Neural cell (in vitro differentiated cells): ENCODE data around the gene TLR9. TPM values are rescaled to one million over a fixed set of nuclear protein-coding genes. Genes with fewer than 3 reads are reported as not detected.

Source experiments
- H2AFZ ChIP-seq: fragments of 200-600, 300-800 bp; sonication (generic), shearing (Covaris generic); 2 replicates; pipeline ENCODE4 v1.6.0; 2014; ENCODE audit warnings: low read depth, mild to moderate bottlenecking, antibody characterized with exemption, low read length, moderate library complexity
- H3F3A ChIP-seq: fragments of 200-600 bp; shearing (Covaris generic); 2 replicates; pipeline ENCODE4 v1.6.1; 2016; ENCODE audit warnings: mild to moderate bottlenecking, moderate library complexity, mixed read lengths, antibody characterized with exemption, low read length; ENCODE audit not compliant: insufficient read depth, poor library complexity, severe bottlenecking
- H3K27ac ChIP-seq: fragments of 200-600, 300-800 bp; sonication (generic), shearing (Covaris generic); 2 replicates; pipeline ENCODE4 v1.5.1; 2014; ENCODE audit warnings: mild to moderate bottlenecking, low read length, moderate library complexity
- H3K27me3 ChIP-seq: fragments of 300-800, 200-600 bp; sonication (generic), shearing (Covaris generic); 2 replicates; pipeline ENCODE4 v1.6.0; 2014; ENCODE audit warnings: mild to moderate bottlenecking, low read depth, low read length, moderate library complexity; ENCODE audit not compliant: insufficient read depth
- H3K36me3 ChIP-seq: fragments of 300-800, 200-600 bp; sonication (generic), shearing (Covaris generic); 2 replicates; pipeline ENCODE4 v1.5.1; 2014; ENCODE audit warnings: mild to moderate bottlenecking, antibody characterized with exemption, low read length, moderate library complexity; ENCODE audit not compliant: insufficient read depth
- H3K4me2 ChIP-seq: fragments of 300-800, 200-600 bp; sonication (generic), shearing (Covaris generic); 2 replicates; pipeline ENCODE4 v1.6.0; 2014; ENCODE audit warnings: mild to moderate bottlenecking, low read length
- H3K4me3 ChIP-seq: fragments of 300-800, 200-600 bp; sonication (generic), shearing (Covaris generic); 2 replicates; pipeline ENCODE4 v1.5.1; 2014; ENCODE audit warnings: mild to moderate bottlenecking, low read length, moderate library complexity
- H3K79me2 ChIP-seq: fragments of 200-600 bp; shearing (Covaris generic); replicated peaks from 2 replicates; pipeline ENCODE4 v1.6.0; 2014; ENCODE audit warnings: mild to moderate bottlenecking, low read length, moderate library complexity; ENCODE audit not compliant: insufficient read depth
- H3K9ac ChIP-seq: fragments of 300-800, 200-600 bp; sonication (generic), shearing (Covaris generic); 2 replicates; pipeline ENCODE4 v1.6.1; 2016; ENCODE audit warnings: mild to moderate bottlenecking, low read length, mixed read lengths
- H3K9me2 ChIP-seq: fragments of 200-600 bp; shearing (Covaris generic); 2 replicates; pipeline ENCODE4 v1.6.1; 2016; ENCODE audit warnings: mild to moderate bottlenecking, low read length, mixed read lengths; ENCODE audit not compliant: insufficient read depth
- H3K9me3 ChIP-seq: fragments of 200-600, 300-800 bp; sonication (generic), shearing (Covaris generic); 2 replicates; pipeline ENCODE4 v1.6.1; 2016; ENCODE audit warnings: mild to moderate bottlenecking, mixed run types, low read length, moderate library complexity, mixed read lengths
- H4K20me1 ChIP-seq: fragments of 200-600 bp; shearing (Covaris generic); 2 replicates; pipeline ENCODE4 v1.6.1; 2016; ENCODE audit warnings: mild to moderate bottlenecking, mixed run types; ENCODE audit not compliant: insufficient read depth
- EP300 ChIP-seq: fragments of 450-650 bp; conservative IDR thresholded peaks from 2 replicates; pipeline ENCODE4 v1.6.1; 2014; ENCODE audit warnings: antibody characterized with exemption, mild to moderate bottlenecking, moderate library complexity; ENCODE audit not compliant: poor library complexity, severe bottlenecking
- EZH2 ChIP-seq: fragments of 200-600, 300-800 bp; shearing (Covaris generic), sonication (generic); IDR thresholded peaks from 2 replicates; pipeline ENCODE4 v1.6.1; 2014; ENCODE audit warnings: antibody characterized with exemption, low read length, borderline replicate concordance, mild to moderate bottlenecking; ENCODE audit not compliant: insufficient read depth, poor library complexity, severe bottlenecking
- MXI1 ChIP-seq: fragments of 450-650 bp; conservative IDR thresholded peaks from 2 replicates; pipeline ENCODE4 v1.6.1; 2014; ENCODE audit warnings: antibody characterized with exemption, mild to moderate bottlenecking; ENCODE audit not compliant: poor library complexity, severe bottlenecking
- POLR2AphosphoS5 ChIP-seq: IDR thresholded peaks from 2 replicates; pipeline ENCODE4 v1.6.1; 2012
- RAD21 ChIP-seq: fragments of 450-650 bp; conservative IDR thresholded peaks from 2 replicates; pipeline ENCODE4 v1.6.1; 2014; ENCODE audit warnings: antibody characterized with exemption, mild to moderate bottlenecking, moderate library complexity
- SMC3 ChIP-seq: fragments of 450-650 bp; conservative IDR thresholded peaks from 2 replicates; pipeline ENCODE4 v1.6.1; 2014; ENCODE audit warnings: antibody characterized with exemption, mild to moderate bottlenecking, moderate library complexity; ENCODE audit not compliant: poor library complexity
- TAF1 ChIP-seq: IDR thresholded peaks from 2 replicates; pipeline ENCODE4 v1.6.1; 2012; ENCODE audit warnings: low read depth
- polyA plus RNA-seq: library from polyadenylated mRNA; depleted of rRNA; stranded (reverse); fragments of >200 nt; gene quantifications from 2 replicates; pipeline ENCODE4 v1.2.3, GENCODE V29; 2014
- small RNA-seq, 3 experiments: library from RNA; depleted of rRNA; stranded (forward); fragments of <200 nt; gene quantifications; one replicate each; pipeline ENCODE3, GENCODE V24; 2012
- TF ChIP-seq, protein P1 (sequence below): fragments of 450-650 bp; IDR thresholded peaks from 2 replicates; pipeline ENCODE4 v1.5.1; 2014; ENCODE audit warnings: antibody characterized with exemption, mild to moderate bottlenecking, moderate library complexity; ENCODE audit not compliant: poor library complexity, severe bottlenecking
- TF ChIP-seq, protein P2 (sequence below): IDR thresholded peaks from 2 replicates; pipeline ENCODE4 v1.6.1; 2012; ENCODE audit warnings: borderline replicate concordance

Gene TLR9
- polyA plus RNA-seq, 1 donor from 2014 or later: not detected

DNA sequence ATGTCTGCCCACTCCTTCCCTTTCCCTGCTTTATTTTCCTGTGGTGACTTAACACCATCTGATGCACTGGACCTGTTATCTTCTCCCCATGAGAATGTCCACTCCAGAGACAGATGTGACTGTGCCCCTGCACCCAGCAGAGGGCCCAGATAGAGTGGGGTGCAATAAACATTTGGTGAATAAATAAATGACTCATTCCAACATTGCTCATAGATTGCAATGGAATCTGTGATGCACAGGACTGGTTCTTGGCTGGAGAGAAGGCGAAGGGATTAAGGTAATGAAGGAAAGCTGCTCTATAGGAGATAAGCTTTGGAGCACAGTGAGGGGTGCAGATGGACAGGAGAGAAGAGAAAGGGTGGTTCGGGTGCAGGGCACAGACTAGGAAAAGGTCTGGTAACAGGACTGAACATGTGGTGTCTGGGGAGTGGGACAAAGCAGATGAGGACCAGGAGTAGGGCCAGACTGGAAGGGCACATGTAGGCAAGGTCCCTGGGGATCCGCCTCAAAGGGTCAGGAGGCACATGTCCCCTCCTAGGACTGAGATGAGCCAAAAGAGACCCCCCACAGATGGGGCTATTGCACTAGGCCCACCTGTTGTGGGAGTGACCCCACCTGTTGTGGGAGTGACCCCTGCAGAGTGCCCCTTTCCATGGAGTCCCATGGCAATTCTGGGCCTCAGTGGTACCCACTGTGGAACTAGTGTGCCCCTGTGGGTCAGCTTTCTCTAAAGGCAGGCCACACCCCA lies 53.8 kb downstream of the TLR9 start:
- Histone ChIP-seq H2AFZ (no peak overlapping the region), H3K4me2 (no peak overlapping the region)
- TF ChIP-seq TAF1: no peak
- no peak for TF ChIP-seq SMC3
- TF ChIP-seq, protein P1, sequence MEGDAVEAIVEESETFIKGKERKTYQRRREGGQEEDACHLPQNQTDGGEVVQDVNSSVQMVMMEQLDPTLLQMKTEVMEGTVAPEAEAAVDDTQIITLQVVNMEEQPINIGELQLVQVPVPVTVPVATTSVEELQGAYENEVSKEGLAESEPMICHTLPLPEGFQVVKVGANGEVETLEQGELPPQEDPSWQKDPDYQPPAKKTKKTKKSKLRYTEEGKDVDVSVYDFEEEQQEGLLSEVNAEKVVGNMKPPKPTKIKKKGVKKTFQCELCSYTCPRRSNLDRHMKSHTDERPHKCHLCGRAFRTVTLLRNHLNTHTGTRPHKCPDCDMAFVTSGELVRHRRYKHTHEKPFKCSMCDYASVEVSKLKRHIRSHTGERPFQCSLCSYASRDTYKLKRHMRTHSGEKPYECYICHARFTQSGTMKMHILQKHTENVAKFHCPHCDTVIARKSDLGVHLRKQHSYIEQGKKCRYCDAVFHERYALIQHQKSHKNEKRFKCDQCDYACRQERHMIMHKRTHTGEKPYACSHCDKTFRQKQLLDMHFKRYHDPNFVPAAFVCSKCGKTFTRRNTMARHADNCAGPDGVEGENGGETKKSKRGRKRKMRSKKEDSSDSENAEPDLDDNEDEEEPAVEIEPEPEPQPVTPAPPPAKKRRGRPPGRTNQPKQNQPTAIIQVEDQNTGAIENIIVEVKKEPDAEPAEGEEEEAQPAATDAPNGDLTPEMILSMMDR: no peak
- no peak for TF ChIP-seq POLR2AphosphoS5
- no peak for TF ChIP-seq RAD21
- no peak for TF ChIP-seq EZH2
- TF ChIP-seq MXI1: no peak
- TF ChIP-seq, protein P2, sequence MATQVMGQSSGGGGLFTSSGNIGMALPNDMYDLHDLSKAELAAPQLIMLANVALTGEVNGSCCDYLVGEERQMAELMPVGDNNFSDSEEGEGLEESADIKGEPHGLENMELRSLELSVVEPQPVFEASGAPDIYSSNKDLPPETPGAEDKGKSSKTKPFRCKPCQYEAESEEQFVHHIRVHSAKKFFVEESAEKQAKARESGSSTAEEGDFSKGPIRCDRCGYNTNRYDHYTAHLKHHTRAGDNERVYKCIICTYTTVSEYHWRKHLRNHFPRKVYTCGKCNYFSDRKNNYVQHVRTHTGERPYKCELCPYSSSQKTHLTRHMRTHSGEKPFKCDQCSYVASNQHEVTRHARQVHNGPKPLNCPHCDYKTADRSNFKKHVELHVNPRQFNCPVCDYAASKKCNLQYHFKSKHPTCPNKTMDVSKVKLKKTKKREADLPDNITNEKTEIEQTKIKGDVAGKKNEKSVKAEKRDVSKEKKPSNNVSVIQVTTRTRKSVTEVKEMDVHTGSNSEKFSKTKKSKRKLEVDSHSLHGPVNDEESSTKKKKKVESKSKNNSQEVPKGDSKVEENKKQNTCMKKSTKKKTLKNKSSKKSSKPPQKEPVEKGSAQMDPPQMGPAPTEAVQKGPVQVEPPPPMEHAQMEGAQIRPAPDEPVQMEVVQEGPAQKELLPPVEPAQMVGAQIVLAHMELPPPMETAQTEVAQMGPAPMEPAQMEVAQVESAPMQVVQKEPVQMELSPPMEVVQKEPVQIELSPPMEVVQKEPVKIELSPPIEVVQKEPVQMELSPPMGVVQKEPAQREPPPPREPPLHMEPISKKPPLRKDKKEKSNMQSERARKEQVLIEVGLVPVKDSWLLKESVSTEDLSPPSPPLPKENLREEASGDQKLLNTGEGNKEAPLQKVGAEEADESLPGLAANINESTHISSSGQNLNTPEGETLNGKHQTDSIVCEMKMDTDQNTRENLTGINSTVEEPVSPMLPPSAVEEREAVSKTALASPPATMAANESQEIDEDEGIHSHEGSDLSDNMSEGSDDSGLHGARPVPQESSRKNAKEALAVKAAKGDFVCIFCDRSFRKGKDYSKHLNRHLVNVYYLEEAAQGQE: no peak
- TF ChIP-seq EP300: no peak

More for the DNA sequence above, 53.8 kb downstream of the TLR9 start:
- Histone ChIP-seq H3K9ac (no peak overlapping the region), H3K9me3 (no peaks in the 10 kb centered on the region), H3K27ac (no peak overlapping the region), H4K20me1 (no peaks in the 10 kb centered on the region), H3K36me3 (no peaks in the 10 kb centered on the region), H3K79me2 (no peaks in the 10 kb centered on the region), H3K9me2 (no peaks in the 10 kb centered on the region), H3F3A (no peaks in the 10 kb centered on the region), H3K4me3 (no peak overlapping the region), H3K27me3 (no peaks in the 10 kb centered on the region)

Small RNA genes lying within 50 kb of the gene (small RNA-seq; reads per million reads assigned to genes)
- 3,330 to 4,703 (median 4,650) reads per million in 3 experiments for gene MIRLET7G

Other genes starting within 250 kb of the TLR9 start
- 14.4 and 17.9 TPM in 2 replicates for gene ACY1, start 242.1 kb downstream of the TLR9 start, polyA plus RNA-seq
- 846 and 977 TPM in 2 replicates for gene RPL29, start 229.8 kb downstream of the TLR9 start, polyA plus RNA-seq
- gene DUSP7, start 169.1 kb downstream of the TLR9 start, polyA plus RNA-seq: 8.5 and 9.3 TPM in 2 replicates
- 0.96 and 1.3 TPM in 2 replicates for gene POC1A, start 71.2 kb downstream of the TLR9 start, polyA plus RNA-seq
- 66.0 and 66.7 TPM in 2 replicates for gene ALAS1, start 27.5 kb downstream of the TLR9 start, polyA plus RNA-seq
- gene TWF2, start 13.5 kb upstream of the TLR9 start, polyA plus RNA-seq: 58.5 and 61.7 TPM in 2 replicates
- 1.1 and 1.6 TPM in 2 replicates for gene PPM1M, start 20.1 kb upstream of the TLR9 start, polyA plus RNA-seq
- gene WDR82, start 53.0 kb upstream of the TLR9 start, polyA plus RNA-seq: 151 and 163 TPM in 2 replicates
- gene GLYCTK, start 62.2 kb upstream of the TLR9 start, polyA plus RNA-seq: 5.0 and 5.8 TPM in 2 replicates
- 5.4 and 6.0 TPM in 2 replicates for gene DNAH1, start 90.7 kb upstream of the TLR9 start, polyA plus RNA-seq
- 107 and 142 TPM in 2 replicates for gene BAP1, start 184.4 kb upstream of the TLR9 start, polyA plus RNA-seq
- 8.8 and 11.5 TPM in 2 replicates for gene PHF7, start 185.0 kb upstream of the TLR9 start, polyA plus RNA-seq
- gene SEMA3G, start 219.5 kb upstream of the TLR9 start, polyA plus RNA-seq: not detected in 2 replicates
- 2.2 TPM in 1 of 2 replicates, not detected in the other for gene TNNC1, start 228.4 kb upstream of the TLR9 start, polyA plus RNA-seq
- 88.9 and 107 TPM in 2 replicates for gene NISCH, start 230.0 kb upstream of the TLR9 start, polyA plus RNA-seq